Right atrium auricular region (tissue), 2 donors: ENCODE results near the gene LIMCH1. TPM values are rescaled to one million over a fixed set of nuclear protein-coding genes. Genes with fewer than 3 reads are reported as not detected.
"Not testable (repeated sequence)": the region's sequence is repeated elsewhere in the genome, so short reads cannot be mapped to it uniquely, and the experiment has no call there.

Source experiments
- DNase-seq: peaks from one replicate; pipeline ENCODE4 v3.0.0-alpha.2; 2019; ENCODE audit warnings: low spot score
- H3K27ac ChIP-seq, 2 donors: fragments of 200-600 bp; sonication (generic); 1 replicate in 1 of 2; 2 replicates in 1 of 2; pipeline ENCODE4 v1.5.1; 2016 to 2019
- H3K27me3 ChIP-seq, 2 donors: fragments of 200-600 bp; sonication (generic); one replicate each; pipeline versions ENCODE4 v1.5.1 to v1.6.0; 2017 to 2019
- H3K36me3 ChIP-seq: fragments of 200-600 bp; sonication (generic); one replicate; pipeline ENCODE4 v1.5.1; 2016
- H3K4me1 ChIP-seq, 2 donors: fragments of 200-600 bp; sonication (generic); one replicate each; pipeline versions ENCODE4 v1.5.1 to v1.6.0; 2017 to 2019
- H3K4me3 ChIP-seq, 2 donors: fragments of 200-600 bp; sonication (generic); 1 replicate in 1 of 2; 2 replicates in 1 of 2; pipeline ENCODE4 v1.5.1; 2017 to 2019; ENCODE audit warnings: mild to moderate bottlenecking in 1 of 2, moderate library complexity in 1 of 2
- H3K9me3 ChIP-seq, 2 donors: fragments of 200-600 bp; sonication (generic); one replicate each; pipeline ENCODE4 v1.5.1; 2019
- CTCF ChIP-seq, 2 donors: fragments of 200-600 bp; sonication (generic); IDR thresholded peaks; one replicate each; pipeline ENCODE4 v1.5.1; 2019; ENCODE audit warnings: antibody characterized with exemption in 2 of 2
- total RNA-seq, 2 donors: library from RNA; depleted of rRNA; stranded (reverse); fragments of >200 nt; gene quantifications; one replicate each; pipeline ENCODE4 v1.1.0, GENCODE V29; 2016

LIMCH1 gene
- 100 to 1,000 TPM in 1 of 2 donors, 10 to 100 TPM in 1; 76.1 to 101 TPM for total RNA-seq

- peak; percentile 88 for DNase-seq
- Histone ChIP-seq H3K27ac (peak within 1 kb of the TSS; percentile 89 to 90), H3K4me3 (peak within 1 kb of the TSS; percentile 24 to 42), H3K4me1 (peaks cover 0 to 71% of the 10 kb centered on the region in 2 donors), H3K9me3 (no peaks in the 10 kb centered on the region), H3K36me3 (no peaks in the 10 kb centered on the region), H3K27me3 (no peaks in the 10 kb centered on the region)
- no peak for TF ChIP-seq CTCF (IDR thresholded peaks at IDR 0.05)
Measured at GRCh38 chr4:41538017-41538733, at the start of gene LIMCH1. Gene LIMCH1, plus strand, starts transcription at chr4:41538157. Its CDS starts 67,839 bp downstream, at chr4:41605996.

GRCh38 chr4:41491081-41491576 lies 46.8 kb upstream of the LIMCH1 start:
- DNase-seq, H3K9me3 ChIP-seq, H3K27ac ChIP-seq: not testable (repeated sequence)

GRCh38 chr4:41496977-41497376 lies 41.0 kb upstream of the LIMCH1 start:
- H3K27me3 ChIP-seq: no peaks in the 10 kb centered on the region
- H3K36me3 ChIP-seq: peaks cover 3% of the 10 kb centered on the region
- H3K9me3 ChIP-seq: no peaks in the 10 kb centered on the region
- no peak overlapping the region for H3K27ac ChIP-seq
- H3K4me1 ChIP-seq: no peaks in the 10 kb centered on the region
- H3K4me3 ChIP-seq: no peak overlapping the region
- TF ChIP-seq CTCF (IDR thresholded peaks at IDR 0.05): no peak
- no peak for DNase-seq

More at GRCh38 chr4:41491081-41491576, 46.8 kb upstream of the LIMCH1 start:
- not testable (repeated sequence) for H3K27me3 ChIP-seq, H3K4me3 ChIP-seq, H3K4me1 ChIP-seq, H3K36me3 ChIP-seq

- no peaks in the 10 kb centered on the region for H3K27me3 ChIP-seq
- TF ChIP-seq CTCF (IDR thresholded peaks at IDR 0.05): no peak
- DNase-seq: no peak
- H3K27ac ChIP-seq: no peak overlapping the region
- H3K4me1 ChIP-seq: no peaks in the 10 kb centered on the region
- no peak overlapping the region for H3K4me3 ChIP-seq
- H3K36me3 ChIP-seq: peaks cover 3% of the 10 kb centered on the region
- no peaks in the 10 kb centered on the region for H3K9me3 ChIP-seq
Measured at GRCh38 chr4:41498177-41498576, 39.8 kb upstream of the LIMCH1 start.

GRCh38 chr4:41504167-41504818 lies 33.7 kb upstream of the LIMCH1 start:
- Histone ChIP-seq H3K27ac (no peak overlapping the region), H3K4me3 (no peak overlapping the region), H3K36me3 (no peaks in the 10 kb centered on the region), H3K27me3 (no peaks in the 10 kb centered on the region), H3K9me3 (no peaks in the 10 kb centered on the region), H3K4me1 (peaks cover 0 to 5% of the 10 kb centered on the region in 2 donors)
- TF ChIP-seq CTCF (IDR thresholded peaks at IDR 0.05): no peak
- DNase-seq: no peak

- Histone ChIP-seq H3K36me3 (no peaks in the 10 kb centered on the region), H3K4me1 (peaks cover 0 to 10% of the 10 kb centered on the region in 2 donors), H3K27ac (no peak overlapping the region), H3K9me3 (no peaks in the 10 kb centered on the region), H3K4me3 (no peak overlapping the region), H3K27me3 (no peaks in the 10 kb centered on the region)
- no peak for DNase-seq
- TF ChIP-seq CTCF (IDR thresholded peaks at IDR 0.05): no peak
Measured at GRCh38 chr4:41505161-41505661, 32.7 kb upstream of the LIMCH1 start.
